ENCODE results near the gene OCRL. TPM values are rescaled to one million over a fixed set of nuclear protein-coding genes. Genes with fewer than 3 reads are reported as not detected.

Gene OCRL
- 1 to 10 TPM; 2.6 to 3.1 TPM for total RNA-seq

DNA sequence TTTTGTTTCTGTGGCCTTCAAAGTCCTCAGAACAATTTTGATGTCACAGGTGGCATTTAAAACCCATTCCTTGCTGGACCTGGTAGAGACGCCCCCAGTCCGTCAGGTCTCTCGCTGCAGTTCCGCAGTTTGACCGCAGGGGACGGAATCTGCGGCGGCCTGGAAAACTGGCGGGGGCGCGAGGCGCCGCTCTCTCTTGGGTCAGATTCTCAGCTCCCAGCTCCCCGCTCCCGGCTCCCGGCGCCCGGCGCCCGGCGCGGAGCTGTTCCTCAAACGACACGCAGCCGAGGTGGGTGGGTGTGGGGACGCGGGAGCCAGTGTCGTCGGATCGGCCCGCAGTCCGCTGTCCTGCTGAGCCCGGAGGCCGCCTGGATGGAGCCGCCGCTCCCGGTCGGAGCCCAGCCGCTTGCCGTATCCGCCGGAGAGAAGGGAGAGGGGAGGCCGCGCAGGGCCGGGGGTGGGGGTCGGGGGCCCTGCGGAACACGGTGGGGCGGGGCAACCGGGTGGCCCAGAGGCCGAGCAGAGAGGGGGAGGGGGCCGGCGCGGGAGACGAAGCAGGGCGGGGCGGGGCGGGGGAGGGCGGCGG is at the start of gene OCRL:
Gene OCRL, plus strand, starts transcription at position 192 of the 586 bp plus-strand sequence. Its CDS starts 181 bp downstream, at position 373.

DNA sequence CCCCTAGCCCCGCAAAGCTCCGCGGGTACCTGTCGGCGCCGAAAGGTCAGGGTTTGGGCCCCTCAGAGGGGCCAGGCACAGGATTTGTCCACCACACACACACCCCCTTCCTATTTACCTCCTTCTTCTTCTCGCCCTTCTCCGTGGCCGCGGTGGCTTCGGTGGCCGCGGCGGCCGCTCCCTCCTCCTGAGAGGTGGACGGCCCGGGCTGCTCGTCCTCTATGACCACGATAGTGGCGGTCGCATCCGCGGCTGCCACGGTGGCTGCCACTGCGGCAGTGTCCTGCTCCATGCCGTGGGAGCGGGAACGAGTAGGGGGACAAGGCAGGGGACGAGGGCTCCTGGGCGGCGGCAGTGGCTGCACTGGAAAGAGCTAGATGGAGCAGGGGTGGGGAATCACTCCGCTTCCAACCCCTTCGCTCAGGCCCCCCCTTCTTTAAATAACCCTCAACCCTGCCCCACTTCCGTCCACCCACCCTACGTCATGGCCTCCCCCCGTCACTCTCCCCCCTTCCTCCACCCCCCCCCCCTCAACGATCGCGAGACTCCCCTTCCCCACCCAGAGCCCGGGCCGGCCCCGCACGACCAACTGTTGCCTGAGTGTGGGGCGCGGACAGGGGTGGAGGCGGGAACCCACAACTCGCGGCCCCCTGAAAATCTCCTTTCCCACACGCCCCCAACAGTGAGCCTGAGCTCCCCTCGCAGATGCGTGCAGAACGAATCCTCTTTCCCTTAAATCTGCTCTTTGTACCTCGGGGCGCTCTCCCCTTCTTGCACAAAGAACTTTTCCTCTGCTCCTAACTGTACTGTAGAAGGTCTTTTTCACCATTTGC is 16.8 kb upstream of the OCRL start, which contains the start of gene SMARCA1:
Gene SMARCA1, minus strand, starts transcription at position 412 of the 833 bp plus-strand sequence. Its CDS starts 120 bp downstream, at position 292.

Other genes starting within 250 kb of the OCRL start
- not detected for gene SMARCA1, start 16.8 kb upstream of the OCRL start, total RNA-seq
- under 1 TPM; 0.48 to 0.53 TPM for gene APLN, start 114.7 kb downstream of the OCRL start, total RNA-seq
- 1 to 10 TPM; 1.3 to 1.7 TPM for gene XPNPEP2, start 198.7 kb downstream of the OCRL start, total RNA-seq
- gene SASH3, start 239.7 kb downstream of the OCRL start, total RNA-seq, result 100 to 1,000 TPM; 222 to 239 TPM

Measured in activated naive CD4-positive, alpha-beta T cell treated with anti-CD3 and anti-CD28 coated beads, Interleukin-2, amount 10 ng/mL, durations not matched to agents 5 hours and 36 hours (primary cell).